SK-N-SH (cell line): ENCODE measurements around the gene EXOG. TPM values are rescaled to one million over a fixed set of nuclear protein-coding genes. Genes with fewer than 3 reads are reported as not detected.
A peak's percentile ranks its signal among the peaks of the same experiment; 100 is the strongest.

Experiments
- CTCF ChIA-PET: fragments of 300-600, 350-600 bp; formaldehyde crosslinking; extraction: SDS; loops from one replicate; lab custom pipeline; 2021; lab: Yijun Ruan, JAX
- POLR2A ChIA-PET: fragments of 350-600 bp; sonication (Branson Sonifier 250); formaldehyde crosslinking; extraction: SDS; loops from one replicate; lab custom pipeline; 2020; ENCODE audit warnings: antibody characterized with exemption, inconsistent platforms; lab: Yijun Ruan, JAX
- DNase-seq: peaks from one replicate; pipeline ENCODE4 v3.0.0; 2012
- H2AFZ ChIP-seq: fragments of 200-600 bp; sonication (generic); 2 replicates; pipeline ENCODE4 v1.8.1; 2016; ENCODE audit warnings: antibody characterized with exemption, mild to moderate bottlenecking, low read depth
- H3F3A ChIP-seq: fragments of 200-600 bp; sonication (generic); replicated peaks from 2 replicates; pipeline ENCODE3; 2016; ENCODE audit warnings: antibody characterized with exemption, mild to moderate bottlenecking; ENCODE audit not compliant: insufficient read depth
- H3K27ac ChIP-seq, 2 experiments: fragments of 200-500 bp in 1 of 2; fragments of 200-600 bp in 1 of 2; sonication (Bioruptor generic) in 1 of 2; sonication (generic), shearing (Covaris generic) in 1 of 2; 2 replicates each; pipeline versions ENCODE4 v1.5.1 to v1.6.1; 2014 to 2016; ENCODE audit warnings: low read depth in 2 of 2, inconsistent platforms in 1 of 2, low read length in 1 of 2, mild to moderate bottlenecking in 1 of 2, mixed read lengths in 1 of 2
- H3K27me3 ChIP-seq: fragments of 200-600 bp; sonication (generic), shearing (Covaris generic); 2 replicates; pipeline ENCODE4 v1.6.1; 2016; ENCODE audit warnings: mixed run types; ENCODE audit not compliant: insufficient read depth
- H3K36me3 ChIP-seq, 2 experiments: fragments of 200-500 bp in 1 of 2; fragments of 200-600 bp in 1 of 2; sonication (Bioruptor generic) in 1 of 2; sonication (generic) in 1 of 2; replicated peaks in 1 of 2; 2 replicates each; pipeline versions ENCODE3 to v1.5.1; 2014 to 2016; ENCODE audit warnings: low read length in 1 of 2, mild to moderate bottlenecking in 1 of 2; ENCODE audit not compliant: insufficient read depth in 2 of 2, control insufficient read depth in 1 of 2
- H3K4me1 ChIP-seq, 2 experiments: fragments of 200-500 bp in 1 of 2; fragments of 200-600 bp in 1 of 2; sonication (Bioruptor generic) in 1 of 2; sonication (generic), shearing (Covaris generic) in 1 of 2; 2 replicates each; pipeline versions ENCODE4 v1.5.1 to v1.6.1; 2014 to 2016; ENCODE audit warnings: low read depth in 1 of 2, low read length in 1 of 2, mixed run types in 1 of 2; ENCODE audit not compliant: insufficient read depth in 2 of 2, control insufficient read depth in 1 of 2
- H3K4me2 ChIP-seq: fragments of 200-600 bp; sonication (generic), shearing (Covaris generic); 2 replicates; pipeline ENCODE4 v1.6.1; 2017; ENCODE audit warnings: mixed run types
- H3K4me3 ChIP-seq, 2 experiments: fragments of 200-500 bp in 1 of 2; fragments of 200-600 bp in 1 of 2; sonication (Bioruptor generic) in 1 of 2; sonication (generic), shearing (Covaris generic) in 1 of 2; 2 replicates each; pipeline versions ENCODE4 v1.5.1 to v1.8.1; 2014 to 2016; ENCODE audit warnings: low read depth in 2 of 2, inconsistent platforms in 1 of 2, low read length in 1 of 2, mild to moderate bottlenecking in 1 of 2, mixed read lengths in 1 of 2, moderate library complexity in 1 of 2
- H3K79me2 ChIP-seq: fragments of 200-600 bp; sonication (generic); 2 replicates; pipeline ENCODE4 v1.8.1; 2017; ENCODE audit warnings: mild to moderate bottlenecking; ENCODE audit not compliant: insufficient read depth
- H3K9ac ChIP-seq: fragments of 200-600 bp; sonication (generic); 2 replicates; pipeline ENCODE4 v1.6.1; 2017; ENCODE audit warnings: mixed run types
- H3K9me2 ChIP-seq: fragments of 200-600 bp; sonication (generic); 2 replicates; pipeline ENCODE4 v1.6.1; 2017; ENCODE audit warnings: mixed run types
- H3K9me3 ChIP-seq: fragments of 200-600 bp; sonication (generic); 2 replicates; pipeline ENCODE4 v1.6.1; 2017; ENCODE audit warnings: mixed run types, mild to moderate bottlenecking, moderate library complexity
- H4K20me1 ChIP-seq: fragments of 200-600 bp; sonication (generic); 2 replicates; pipeline ENCODE4 v1.6.1; 2017; ENCODE audit warnings: mild to moderate bottlenecking, mixed run types; ENCODE audit not compliant: insufficient read depth
- CHD2 ChIP-seq: fragments of 150-350 bp; IDR thresholded peaks from 2 replicates; pipeline ENCODE4 v1.6.1; 2018; ENCODE audit warnings: low read length; ENCODE audit not compliant: partially characterized antibody
- CTCF ChIP-seq: fragments of 200-600 bp; sonication (generic); IDR thresholded peaks from 2 replicates; pipeline ENCODE4 v1.6.1; 2017; ENCODE audit warnings: antibody characterized with exemption, mild to moderate bottlenecking, moderate library complexity
- ELF1 ChIP-seq: IDR thresholded peaks from 2 replicates; pipeline ENCODE4 v1.4.0; 2012
- EP300 ChIP-seq, 2 experiments: IDR thresholded peaks; 2 replicates each; pipeline versions ENCODE4 v1.4.0 to v1.6.1; 2012; ENCODE audit warnings: borderline replicate concordance in 1 of 2, low read depth in 1 of 2, low read length in 1 of 2
- FOXM1 ChIP-seq: IDR thresholded peaks from 2 replicates; pipeline ENCODE4 v1.4.0; 2012; ENCODE audit warnings: low read depth, mild to moderate bottlenecking
- GATA2 ChIP-seq: sonication (generic); formaldehyde crosslinking; IDR thresholded peaks from 2 replicates; pipeline ENCODE4 v1.5.0; 2020; ENCODE audit warnings: mild to moderate bottlenecking, missing genetic modification reagents
- IRF3 ChIP-seq: fragments of 150-350 bp; IDR thresholded peaks from 2 replicates; pipeline ENCODE4 v1.6.1; 2016; ENCODE audit warnings: mild to moderate bottlenecking, low read depth, low read length
- MEF2A ChIP-seq: IDR thresholded peaks from 2 replicates; pipeline ENCODE4 v1.4.0; 2012; ENCODE audit warnings: low read depth, borderline replicate concordance
- NFIC ChIP-seq: IDR thresholded peaks from 2 replicates; pipeline ENCODE4 v1.4.0; 2012; ENCODE audit warnings: borderline replicate concordance
- RAD21 ChIP-seq: IDR thresholded peaks from 2 replicates; pipeline ENCODE4 v1.6.1; 2012; ENCODE audit warnings: mild to moderate bottlenecking, low read length
- SMC3 ChIP-seq: IDR thresholded peaks from 2 replicates; pipeline ENCODE4 v1.6.1; 2012; ENCODE audit warnings: low read depth, low read length, improper control_type of control experiment
- ZBTB33 ChIP-seq: IDR thresholded peaks from 2 replicates; pipeline ENCODE4 v1.4.0; 2012; ENCODE audit warnings: low read depth, borderline replicate concordance
- WGBS: methylation state at CpG from one replicate; pipeline ENCODE4 v1.1.6; 2017; ENCODE audit warnings: low lambda C conversion rate; 5-methylcytosine and 5-hydroxymethylcytosine counted together
- polyA plus RNA-seq, 3 experiments: library from polyadenylated mRNA; depleted of rRNA; stranded (reverse); fragments of >200 nt; gene quantifications; 2 replicates each; pipeline ENCODE4 v1.2.3, GENCODE V29; 2012

EXOG gene
- polyA plus RNA-seq, 1 of the 3 experiments (the other 2 are of a cell fraction) = 6.2 TPM

GRCh38 chr3:38521391-38521987 lies 25.3 kb downstream of the EXOG start:
- Histone ChIP-seq H3K9ac (no peak overlapping the region), H3K4me1 (peaks cover 0 to 4% of the 10 kb centered on the region in 2 experiments; a peak in 3 of 4 replicates), H3K4me2 (no peak overlapping the region), H3K79me2 (no peaks in the 10 kb centered on the region; the same call in 1 of the 2 replicates), H3K9me3 (no peaks in the 10 kb centered on the region)
- CTCF ChIA-PET = interaction anchor here (0.6 to 13.0 kb wide), 84 partner anchors 8 to 771 kb away, joined by 3 to 556 read pairs (median 6); partner anchors contain the start of genes EXOG, SCN10A and SCN5A
- peak; percentile 93 for TF ChIP-seq SMC3
- peak; percentile 92 for TF ChIP-seq RAD21
- peak; percentile 94 for TF ChIP-seq CTCF
- no peak for TF ChIP-seq FOXM1
- TF ChIP-seq, all 33 proteins: peak for 3
- no peak overlapping the region for H2AFZ ChIP-seq
- H3K4me3 ChIP-seq = peak overlapping the region in 1 of 2 experiments; percentile 13; a peak in 1 of 4 replicates
- H3K36me3 ChIP-seq = peaks cover 24 to 40% of the 10 kb centered on the region in 2 experiments
- WGBS = 3% methylated on average over 5 of the region's 5 CpGs
- POLR2A ChIA-PET = interaction anchor here (0.5 to 1.1 kb wide), 4 partner anchors 61 to 140 kb away, joined by 3 to 5 read pairs (median 4); no protein-coding TSS in a partner anchor
- no peaks in the 10 kb centered on the region for H3K9me2 ChIP-seq
- peak; percentile 70 for DNase-seq
- no peaks in the 10 kb centered on the region for H3K27me3 ChIP-seq
- H3F3A ChIP-seq = peaks cover 13% of the 10 kb centered on the region
- no peak overlapping the region for H3K27ac ChIP-seq
- H4K20me1 ChIP-seq = peaks cover 3% of the 10 kb centered on the region; the same call in 1 of the 2 replicates

- Histone ChIP-seq H3K79me2 (no peaks in the 10 kb centered on the region; the same call in 1 of the 2 replicates), H3K4me2 (no peak overlapping the region), H3K36me3 (peaks cover 28 to 37% of the 10 kb centered on the region in 2 experiments), H3K27me3 (no peaks in the 10 kb centered on the region), H3K4me1 (peaks cover 0 to 4% of the 10 kb centered on the region in 2 experiments; a peak in 3 of 4 replicates), H3F3A (peaks cover 13% of the 10 kb centered on the region), H3K4me3 (no peak overlapping the region), H3K9me2 (no peaks in the 10 kb centered on the region), H3K27ac (no peak overlapping the region), H3K9ac (no peak overlapping the region), H4K20me1 (peaks cover 3% of the 10 kb centered on the region; the same call in 1 of the 2 replicates), H3K9me3 (no peaks in the 10 kb centered on the region), H2AFZ (no peak overlapping the region)
- WGBS = 89% methylated on average over 6 of the region's 6 CpGs
- TF ChIP-seq SMC3 = no peak
- no peak for DNase-seq
- POLR2A ChIA-PET = interaction anchor here (0.5 to 1.1 kb wide), 4 partner anchors 61 to 140 kb away, joined by 3 to 5 read pairs (median 4); no protein-coding TSS in a partner anchor
- CTCF ChIA-PET = interaction anchor here (0.6 to 13.0 kb wide), 76 partner anchors 7 to 571 kb away, joined by 3 to 556 read pairs (median 6); partner anchors contain the start of genes EXOG, SCN10A and SCN5A
Measured at GRCh38 chr3:38522002-38522401, 25.9 kb downstream of the EXOG start.

GRCh38 chr3:38524141-38524739 lies 28.1 kb downstream of the EXOG start:
- no peaks in the 10 kb centered on the region for H3K79me2 ChIP-seq
- no peak for TF ChIP-seq MEF2A
- no peak for TF ChIP-seq EP300 (IDR thresholded peaks at IDR 0.05; ENCODE audit: borderline replicate concordance in 1 of 2, low read depth in 1 of 2, low read length in 1 of 2)
- no peak for TF ChIP-seq CHD2
- no peak for TF ChIP-seq ZBTB33
- TF ChIP-seq RAD21 = no peak
- no peak for TF ChIP-seq GATA2 (CRISPR knock-in tag)
- TF ChIP-seq NFIC = no peak
- TF ChIP-seq ELF1 = no peak
- no peak for TF ChIP-seq IRF3

More at GRCh38 chr3:38524141-38524739, 28.1 kb downstream of the EXOG start:
- H3K4me3 ChIP-seq = no peak overlapping the region
- H3K36me3 ChIP-seq = peaks cover 26 to 30% of the 10 kb centered on the region in 2 experiments
- no peak overlapping the region for H3K9ac ChIP-seq
- DNase-seq = no peak
- H3K4me1 ChIP-seq = peaks cover 0 to 4% of the 10 kb centered on the region in 2 experiments; a peak in 2 of 4 replicates
- no peaks in the 10 kb centered on the region for H3K27me3 ChIP-seq
- H3K9me2 ChIP-seq = no peaks in the 10 kb centered on the region
- peak overlapping the region in 1 of 2 experiments; percentile 28; a peak in 2 of 4 replicates for H3K27ac ChIP-seq
- ChIA-PET POLR2A (no interaction called here), CTCF (interaction anchor here (0.8 to 13.0 kb wide), 12 partner anchors 9 to 478 kb away, joined by 3 to 556 read pairs (median 4); partner anchors contain the start of gene EXOG)
- WGBS = 92% methylated on average over 5 of the region's 5 CpGs
- no peak overlapping the region for H2AFZ ChIP-seq
- peaks cover 5% of the 10 kb centered on the region for H3F3A ChIP-seq
- H3K4me2 ChIP-seq = no peak overlapping the region
- H3K9me3 ChIP-seq = no peaks in the 10 kb centered on the region
- no peaks in the 10 kb centered on the region for H4K20me1 ChIP-seq
